GM12873 (cell line): ENCODE results near the gene DNAH6.

Experiments
- CTCF ChIP-seq: IDR thresholded peaks from 2 replicates; pipeline ENCODE4 v1.5.1; 2012; ENCODE audit warnings: low read depth, mild to moderate bottlenecking, moderate library complexity, low read length, control low read depth; ENCODE audit not compliant: insufficient read depth; ENCODE audit errors: missing control alignments

Gene DNAH6

GRCh38 chr2:84847326-84848050, 331.2 kb downstream of the DNAH6 start:
- no peak for TF ChIP-seq CTCF

GRCh38 chr2:84849271-84849952, 333.1 kb downstream of the DNAH6 start:
- TF ChIP-seq CTCF, result no peak

- TF ChIP-seq CTCF, result no peak
Observed at GRCh38 chr2:84850471-84850870, 334.2 kb downstream of the DNAH6 start.

GRCh38 chr2:84851876-84852275, 335.6 kb downstream of the DNAH6 start:
- TF ChIP-seq CTCF, result no peak

GRCh38 chr2:84854850-84855249, 338.6 kb downstream of the DNAH6 start:
- TF ChIP-seq CTCF, result no peak

- TF ChIP-seq CTCF, result no peak
Observed at GRCh38 chr2:84855731-84856130, 339.4 kb downstream of the DNAH6 start.

- no peak for TF ChIP-seq CTCF
Observed at GRCh38 chr2:84856787-84857186, 340.5 kb downstream of the DNAH6 start.
